ENCODE measurements around the gene TEAD4.
A peak's percentile ranks its signal among the peaks of the same experiment; 100 is the strongest.

Gene TEAD4

GRCh38 chr12:3040026-3040656, 80.9 kb downstream of the TEAD4 start:
- DNase-seq: no peak
- Histone ChIP-seq H3K36me3 (ENCODE audit: insufficient read depth, low read length) (no peaks in the 10 kb centered on the region), H3K79me2 (ENCODE audit: insufficient read depth, low read length) (no peaks in the 10 kb centered on the region), H3K4me2 (ENCODE audit: insufficient read depth, low read length) (no peak overlapping the region), H4K20me1 (ENCODE audit: insufficient read depth, low read length) (peaks cover 10% of the 10 kb centered on the region; the same call in 1 of the 2 replicates), H3K9me3 (ENCODE audit: insufficient read depth, low read length, severe bottlenecking) (no peaks in the 10 kb centered on the region), H3K27ac (ENCODE audit: low read length) (no peak overlapping the region), H3K4me3 (ENCODE audit: low read depth in 1 of 2, low read length in 2 of 2) (no peak overlapping the region), H3K27me3 (ENCODE audit: insufficient read depth, low read length, poor library complexity) (peaks cover 6% of the 10 kb centered on the region), H3K9ac (ENCODE audit: low read depth, low read length) (no peak overlapping the region), H2AFZ (ENCODE audit: low read depth, low read length) (no peak overlapping the region), H3K4me1 (ENCODE audit: insufficient read depth, low read length) (no peaks in the 10 kb centered on the region)
- ATAC-seq (ENCODE audit: insufficient read depth, low read depth): no peak
- TF ChIP-seq CTCF (IDR thresholded peaks at IDR 0.05; ENCODE audit: borderline replicate concordance, extremely low read depth, low read length, poor library complexity, severe bottlenecking) (no peak), EZH2 (IDR thresholded peaks at IDR 0.05; ENCODE audit: borderline replicate concordance, low read depth, low read length, severe bottlenecking) (no peak)

GRCh38 chr12:3040663-3041544, 81.7 kb downstream of the TEAD4 start:
- no peaks in the 10 kb centered on the region for H3K36me3 ChIP-seq (ENCODE audit: insufficient read depth, low read length)

GRCh38 chr12:3041558-3042164, 82.5 kb downstream of the TEAD4 start:
- no peaks in the 10 kb centered on the region for H3K79me2 ChIP-seq (ENCODE audit: insufficient read depth, low read length)
- H3K4me1 ChIP-seq (ENCODE audit: insufficient read depth, low read length): no peaks in the 10 kb centered on the region
- no peak overlapping the region for H3K9ac ChIP-seq (ENCODE audit: low read depth, low read length)
- TF ChIP-seq EZH2 (IDR thresholded peaks at IDR 0.05; ENCODE audit: borderline replicate concordance, low read depth, low read length, severe bottlenecking) (no peak), CTCF (IDR thresholded peaks at IDR 0.05; ENCODE audit: borderline replicate concordance, extremely low read depth, low read length, poor library complexity, severe bottlenecking) (peak; percentile 82)
- peaks cover 10% of the 10 kb centered on the region; the same call in 1 of the 2 replicates for H4K20me1 ChIP-seq (ENCODE audit: insufficient read depth, low read length)
- ATAC-seq (ENCODE audit: insufficient read depth, low read depth): peak; percentile 99
- H2AFZ ChIP-seq (ENCODE audit: low read depth, low read length): no peak overlapping the region
- H3K4me3 ChIP-seq (ENCODE audit: low read depth in 1 of 2, low read length in 2 of 2): no peak overlapping the region
- H3K27me3 ChIP-seq (ENCODE audit: insufficient read depth, low read length, poor library complexity): peaks cover 6% of the 10 kb centered on the region
- no peaks in the 10 kb centered on the region for H3K36me3 ChIP-seq (ENCODE audit: insufficient read depth, low read length)
- peak; percentile 73 for DNase-seq
- no peak overlapping the region for H3K4me2 ChIP-seq (ENCODE audit: insufficient read depth, low read length)
- H3K9me3 ChIP-seq (ENCODE audit: insufficient read depth, low read length, severe bottlenecking): no peaks in the 10 kb centered on the region
- no peak overlapping the region for H3K27ac ChIP-seq (ENCODE audit: low read length)

More at GRCh38 chr12:3040663-3041544, 81.7 kb downstream of the TEAD4 start:
- no peak for DNase-seq
- Histone ChIP-seq H3K27ac (ENCODE audit: low read length) (no peak overlapping the region), H3K27me3 (ENCODE audit: insufficient read depth, low read length, poor library complexity) (peaks cover 6% of the 10 kb centered on the region), H3K79me2 (ENCODE audit: insufficient read depth, low read length) (no peaks in the 10 kb centered on the region), H2AFZ (ENCODE audit: low read depth, low read length) (no peak overlapping the region), H3K4me1 (ENCODE audit: insufficient read depth, low read length) (no peaks in the 10 kb centered on the region), H3K4me2 (ENCODE audit: insufficient read depth, low read length) (no peak overlapping the region), H4K20me1 (ENCODE audit: insufficient read depth, low read length) (peaks cover 10% of the 10 kb centered on the region; the same call in 1 of the 2 replicates), H3K9ac (ENCODE audit: low read depth, low read length) (no peak overlapping the region), H3K9me3 (ENCODE audit: insufficient read depth, low read length, severe bottlenecking) (no peaks in the 10 kb centered on the region), H3K4me3 (ENCODE audit: low read depth in 1 of 2, low read length in 2 of 2) (no peak overlapping the region)
- TF ChIP-seq CTCF (IDR thresholded peaks at IDR 0.05; ENCODE audit: borderline replicate concordance, extremely low read depth, low read length, poor library complexity, severe bottlenecking) (no peak), EZH2 (IDR thresholded peaks at IDR 0.05; ENCODE audit: borderline replicate concordance, low read depth, low read length, severe bottlenecking) (no peak)
- no peak for ATAC-seq (ENCODE audit: insufficient read depth, low read depth)
